Activated CD8-positive, alpha-beta memory T cell treated with anti-CD3 and anti-CD28 coated beads for 36 hours (primary cell): ENCODE data around the gene CDC25A. TPM values are rescaled to one million over a fixed set of nuclear protein-coding genes. Genes with fewer than 3 reads are reported as not detected.

Experiments used
- CTCF ChIA-PET: fragments of 350-600 bp; sonication (Branson Sonifier 250); formaldehyde crosslinking; loops from one replicate; lab custom pipeline; 2021; ENCODE audit warnings: antibody characterized with exemption; lab: Charles Lee
- POLR2A ChIA-PET: fragments of 350-600 bp; sonication (Branson Sonifier 250); formaldehyde crosslinking; loops from one replicate; lab custom pipeline; 2021; ENCODE audit warnings: antibody characterized with exemption; lab: Charles Lee
- total RNA-seq, 2 experiments: library from RNA; stranded (reverse); gene quantifications; one replicate each; pipeline ENCODE4 v1.2.3, GENCODE V29; 2021

CDC25A gene
- total RNA-seq, 2 experiments from 2014 or later: 58.2 to 61.0 TPM

- POLR2A ChIA-PET: no interaction called here
- CTCF ChIA-PET: no interaction called here
Observed at GRCh38 chr3:48208076-48208475, 19.9 kb upstream of the CDC25A start.

- POLR2A ChIA-PET: no interaction called here
- CTCF ChIA-PET: no interaction called here
Observed at GRCh38 chr3:48202632-48203031, 14.4 kb upstream of the CDC25A start.

GRCh38 chr3:48199117-48199516, 10.9 kb upstream of the CDC25A start:
- POLR2A ChIA-PET: no interaction called here

GRCh38 chr3:48196611-48197010, 8.4 kb upstream of the CDC25A start:
- CTCF ChIA-PET: no interaction called here
- POLR2A ChIA-PET: no interaction called here

More at GRCh38 chr3:48199117-48199516, 10.9 kb upstream of the CDC25A start:
- CTCF ChIA-PET: interaction anchor here (0.6 kb wide), 1 partner anchor 49 kb away, joined by 3 read pairs; no protein-coding TSS in a partner anchor

GRCh38 chr3:48194446-48195071, 6.3 kb upstream of the CDC25A start:
- ChIA-PET POLR2A (no interaction called here), CTCF (interaction anchor here (0.6 to 1.5 kb wide), 2 partner anchors 242 to 489 kb away, joined by 3 read pairs; no protein-coding TSS in a partner anchor)

GRCh38 chr3:48190911-48191310, 2.7 kb upstream of the CDC25A start:
- ChIA-PET CTCF (no interaction called here), POLR2A (no interaction called here)

GRCh38 chr3:48189321-48189720, 1.1 kb upstream of the CDC25A start:
- ChIA-PET POLR2A (interaction anchor here (0.7 kb wide), 1 partner anchor 28 kb away, joined by 5 read pairs; no protein-coding TSS in a partner anchor), CTCF (no interaction called here)

- ChIA-PET POLR2A (interaction anchor here (0.8 to 2.0 kb wide), 3 partner anchors 53 to 362 kb away, joined by 3 to 11 read pairs (median 3); partner anchors contain the start of gene ZNF589), CTCF (interaction anchor here (0.9 to 1.5 kb wide), 2 partner anchors 248 to 363 kb away, joined by 3 to 5 read pairs; no protein-coding TSS in a partner anchor)
Observed at GRCh38 chr3:48187579-48188265, 495 bp downstream of the CDC25A start.

- ChIA-PET CTCF (interaction anchor here (1.5 kb wide), 1 partner anchor 362 kb away, joined by 5 read pairs; no protein-coding TSS in a partner anchor), POLR2A (interaction anchor here (1.6 to 2.0 kb wide), 2 partner anchors 54 to 81 kb away, joined by 3 to 11 read pairs; partner anchors contain the start of gene ZNF589)
Observed at GRCh38 chr3:48187301-48187578, 977 bp downstream of the CDC25A start.

GRCh38 chr3:48186631-48187300, 1.5 kb downstream of the CDC25A start:
- CTCF ChIA-PET: interaction anchor here (1.5 kb wide), 1 partner anchor 362 kb away, joined by 5 read pairs; no protein-coding TSS in a partner anchor
- POLR2A ChIA-PET: interaction anchor here (0.7 to 2.0 kb wide), 2 partner anchors 54 to 362 kb away, joined by 4 to 11 read pairs; partner anchors contain the start of gene ZNF589

GRCh38 chr3:48185129-48185528, 3.1 kb downstream of the CDC25A start:
- ChIA-PET POLR2A (no interaction called here), CTCF (no interaction called here)

GRCh38 chr3:48184299-48184698, 3.9 kb downstream of the CDC25A start:
- ChIA-PET POLR2A (interaction anchor here (0.6 kb wide), 1 partner anchor 111 kb away, joined by 3 read pairs; no protein-coding TSS in a partner anchor), CTCF (interaction anchor here (2.2 kb wide), 1 partner anchor 26 kb away, joined by 6 read pairs; no protein-coding TSS in a partner anchor)

- ChIA-PET CTCF (no interaction called here), POLR2A (no interaction called here)
Observed at GRCh38 chr3:48180531-48181253, 7.5 kb downstream of the CDC25A start.

- ChIA-PET POLR2A (no interaction called here), CTCF (no interaction called here)
Observed at GRCh38 chr3:48180021-48180420, 8.2 kb downstream of the CDC25A start.

GRCh38 chr3:48178072-48178471, 10.1 kb downstream of the CDC25A start:
- ChIA-PET CTCF (no interaction called here), POLR2A (no interaction called here)

- ChIA-PET POLR2A (no interaction called here), CTCF (interaction anchor here (0.5 to 2.1 kb wide), 5 partner anchors 12 to 320 kb away, joined by 3 to 6 read pairs (median 3); no protein-coding TSS in a partner anchor)
Observed at GRCh38 chr3:48157950-48158376, 30.3 kb downstream of the CDC25A start.

GRCh38 chr3:48157202-48157840, 30.9 kb downstream of the CDC25A start:
- CTCF ChIA-PET: interaction anchor here (0.5 to 2.1 kb wide), 4 partner anchors 13 to 320 kb away, joined by 3 to 6 read pairs (median 4); no protein-coding TSS in a partner anchor
- POLR2A ChIA-PET: no interaction called here

GRCh38 chr3:48156163-48156562, 32.1 kb downstream of the CDC25A start:
- ChIA-PET POLR2A (no interaction called here), CTCF (no interaction called here)
